ENCODE data around the gene PIH1D2.

PIH1D2 gene, protein sequence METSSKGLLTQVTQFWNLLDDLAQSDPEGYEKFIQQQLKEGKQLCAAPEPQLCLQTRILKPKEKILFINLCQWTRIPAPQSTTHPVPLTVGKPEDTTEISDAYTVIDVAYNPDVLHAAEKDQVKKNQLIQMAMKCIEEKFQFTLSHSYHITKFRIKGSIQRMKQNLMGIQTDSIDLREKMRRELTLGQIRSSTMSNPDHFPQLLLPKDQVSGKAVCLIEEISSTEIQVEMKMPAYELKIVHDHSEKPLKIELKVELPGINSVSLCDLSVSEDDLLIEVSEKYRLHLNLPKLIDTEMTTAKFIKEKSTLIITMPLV
- long read RNA-seq, result 0 reads

DNA sequence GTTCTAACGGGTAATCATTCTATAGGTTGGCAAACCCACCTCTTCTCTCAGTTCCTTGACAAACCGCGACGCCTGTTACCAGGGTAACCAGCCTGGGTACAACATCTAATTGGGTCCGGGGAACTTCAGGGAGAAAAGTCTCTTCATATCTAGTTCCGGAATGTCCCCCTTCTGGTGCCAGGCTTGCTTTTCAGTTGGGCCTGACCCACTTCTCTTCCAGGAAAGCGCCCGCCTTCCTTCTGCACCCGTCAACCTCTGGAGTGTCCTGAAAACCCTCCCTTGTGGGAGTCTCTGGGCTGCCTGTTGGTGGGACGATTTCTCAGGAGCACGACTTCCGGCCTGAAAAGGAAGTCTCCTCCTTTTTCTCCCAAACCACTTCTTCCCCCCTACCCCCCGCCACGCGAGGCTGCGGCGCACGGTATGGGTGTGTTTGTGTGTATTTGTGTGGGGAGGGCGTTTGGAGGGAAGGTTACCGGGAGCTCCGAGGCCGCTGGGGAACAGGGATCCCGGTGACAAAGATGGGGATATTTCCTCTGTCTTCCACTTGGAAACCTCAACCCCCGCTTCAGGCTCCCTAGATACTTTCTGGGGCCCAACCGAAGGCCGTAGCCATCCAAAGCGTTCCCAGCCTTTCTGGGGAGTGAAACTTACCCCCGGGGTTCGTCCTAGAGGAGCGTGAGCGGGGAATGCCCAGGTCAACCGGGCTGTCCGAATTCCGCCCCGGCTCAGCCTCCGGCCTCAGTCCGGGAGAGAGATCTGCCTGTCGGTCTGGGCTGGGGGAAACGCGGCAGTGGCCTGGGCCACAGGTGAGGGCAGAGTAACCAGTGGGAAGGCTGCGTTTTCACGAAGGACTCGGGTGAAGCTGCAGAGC is at the start of gene PIH1D2, which contains the start of gene NKAPD1:
Gene PIH1D2, minus strand, starts transcription at position 77 of the 871 bp plus-strand sequence. CDS start 843 bp downstream, outside the sequence.
Gene NKAPD1, plus strand, starts transcription at position 359 of the 871 bp plus-strand sequence. CDS start 1,276 bp downstream, outside the sequence.
- Histone ChIP-seq H3K4me3 (replicated peaks; ENCODE audit: insufficient read depth, low read length) (peak within 1 kb of the TSS; percentile 85), H3K27me3 (ENCODE audit: insufficient read depth, poor library complexity, severe bottlenecking) (no peaks in the 10 kb centered on the region), H3K27ac (replicated peaks) (peak within 1 kb of the TSS; percentile 98)
- DNase-seq (ENCODE audit: low read depth in 1 of 2, low spot score in 1 of 2), result peak; percentile 67 to 89
- TF ChIP-seq, protein P1, sequence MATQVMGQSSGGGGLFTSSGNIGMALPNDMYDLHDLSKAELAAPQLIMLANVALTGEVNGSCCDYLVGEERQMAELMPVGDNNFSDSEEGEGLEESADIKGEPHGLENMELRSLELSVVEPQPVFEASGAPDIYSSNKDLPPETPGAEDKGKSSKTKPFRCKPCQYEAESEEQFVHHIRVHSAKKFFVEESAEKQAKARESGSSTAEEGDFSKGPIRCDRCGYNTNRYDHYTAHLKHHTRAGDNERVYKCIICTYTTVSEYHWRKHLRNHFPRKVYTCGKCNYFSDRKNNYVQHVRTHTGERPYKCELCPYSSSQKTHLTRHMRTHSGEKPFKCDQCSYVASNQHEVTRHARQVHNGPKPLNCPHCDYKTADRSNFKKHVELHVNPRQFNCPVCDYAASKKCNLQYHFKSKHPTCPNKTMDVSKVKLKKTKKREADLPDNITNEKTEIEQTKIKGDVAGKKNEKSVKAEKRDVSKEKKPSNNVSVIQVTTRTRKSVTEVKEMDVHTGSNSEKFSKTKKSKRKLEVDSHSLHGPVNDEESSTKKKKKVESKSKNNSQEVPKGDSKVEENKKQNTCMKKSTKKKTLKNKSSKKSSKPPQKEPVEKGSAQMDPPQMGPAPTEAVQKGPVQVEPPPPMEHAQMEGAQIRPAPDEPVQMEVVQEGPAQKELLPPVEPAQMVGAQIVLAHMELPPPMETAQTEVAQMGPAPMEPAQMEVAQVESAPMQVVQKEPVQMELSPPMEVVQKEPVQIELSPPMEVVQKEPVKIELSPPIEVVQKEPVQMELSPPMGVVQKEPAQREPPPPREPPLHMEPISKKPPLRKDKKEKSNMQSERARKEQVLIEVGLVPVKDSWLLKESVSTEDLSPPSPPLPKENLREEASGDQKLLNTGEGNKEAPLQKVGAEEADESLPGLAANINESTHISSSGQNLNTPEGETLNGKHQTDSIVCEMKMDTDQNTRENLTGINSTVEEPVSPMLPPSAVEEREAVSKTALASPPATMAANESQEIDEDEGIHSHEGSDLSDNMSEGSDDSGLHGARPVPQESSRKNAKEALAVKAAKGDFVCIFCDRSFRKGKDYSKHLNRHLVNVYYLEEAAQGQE (IDR thresholded peaks at IDR 0.05; ENCODE audit: insufficient replicate concordance, low read depth), result no peak
- TF ChIP-seq SPI1 (IDR thresholded peaks at IDR 0.05; ENCODE audit: borderline replicate concordance, low read depth), result peak; percentile 38; the same call in 1 of the 2 replicates
- peak; percentile 61; the same call in 1 of the 2 replicates for TF ChIP-seq POLR2AphosphoS5 (IDR thresholded peaks at IDR 0.05; ENCODE audit: low read depth)
- TF ChIP-seq GABPA (IDR thresholded peaks at IDR 0.05; ENCODE audit: low read depth), result peak; percentile 98

DNA sequence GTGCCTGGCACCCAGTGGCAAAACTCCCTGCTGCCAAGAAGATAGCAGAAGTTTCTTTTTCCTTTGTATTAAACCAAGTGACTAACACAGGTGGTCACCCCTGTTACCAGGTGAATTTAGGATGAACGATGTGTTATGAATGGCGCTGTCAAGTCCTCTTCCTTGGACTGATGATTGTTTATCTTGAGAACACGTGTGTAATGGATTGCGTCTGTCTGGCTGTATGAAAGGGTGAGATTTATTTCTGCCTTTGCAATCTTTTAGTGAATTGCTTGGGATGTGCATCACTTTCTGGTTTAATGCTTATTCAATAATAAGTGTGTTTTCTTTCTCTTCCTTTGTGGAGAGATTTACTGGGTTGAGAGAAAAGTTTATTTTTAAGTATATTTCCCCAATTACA is 49.3 kb upstream of the PIH1D2 start:
- H3K27ac ChIP-seq (replicated peaks), result no peak overlapping the region
- no peaks in the 10 kb centered on the region for H3K27me3 ChIP-seq (ENCODE audit: insufficient read depth, poor library complexity, severe bottlenecking)
- DNase-seq (ENCODE audit: low read depth in 1 of 2, low spot score in 1 of 2), result no peak
- no peak overlapping the region for H3K4me3 ChIP-seq (replicated peaks; ENCODE audit: insufficient read depth, low read length)
- TF ChIP-seq, protein P2, sequence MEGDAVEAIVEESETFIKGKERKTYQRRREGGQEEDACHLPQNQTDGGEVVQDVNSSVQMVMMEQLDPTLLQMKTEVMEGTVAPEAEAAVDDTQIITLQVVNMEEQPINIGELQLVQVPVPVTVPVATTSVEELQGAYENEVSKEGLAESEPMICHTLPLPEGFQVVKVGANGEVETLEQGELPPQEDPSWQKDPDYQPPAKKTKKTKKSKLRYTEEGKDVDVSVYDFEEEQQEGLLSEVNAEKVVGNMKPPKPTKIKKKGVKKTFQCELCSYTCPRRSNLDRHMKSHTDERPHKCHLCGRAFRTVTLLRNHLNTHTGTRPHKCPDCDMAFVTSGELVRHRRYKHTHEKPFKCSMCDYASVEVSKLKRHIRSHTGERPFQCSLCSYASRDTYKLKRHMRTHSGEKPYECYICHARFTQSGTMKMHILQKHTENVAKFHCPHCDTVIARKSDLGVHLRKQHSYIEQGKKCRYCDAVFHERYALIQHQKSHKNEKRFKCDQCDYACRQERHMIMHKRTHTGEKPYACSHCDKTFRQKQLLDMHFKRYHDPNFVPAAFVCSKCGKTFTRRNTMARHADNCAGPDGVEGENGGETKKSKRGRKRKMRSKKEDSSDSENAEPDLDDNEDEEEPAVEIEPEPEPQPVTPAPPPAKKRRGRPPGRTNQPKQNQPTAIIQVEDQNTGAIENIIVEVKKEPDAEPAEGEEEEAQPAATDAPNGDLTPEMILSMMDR (IDR thresholded peaks at IDR 0.05; ENCODE audit: insufficient read depth, low read length), result no peak
- TF ChIP-seq SPI1 (IDR thresholded peaks at IDR 0.05; ENCODE audit: borderline replicate concordance, low read depth) (no peak), POLR2AphosphoS5 (IDR thresholded peaks at IDR 0.05; ENCODE audit: low read depth) (no peak), GABPA (IDR thresholded peaks at IDR 0.05; ENCODE audit: low read depth) (no peak)
- TF ChIP-seq, protein P1 (IDR thresholded peaks at IDR 0.05; ENCODE audit: insufficient replicate concordance, low read depth), result no peak

DNA sequence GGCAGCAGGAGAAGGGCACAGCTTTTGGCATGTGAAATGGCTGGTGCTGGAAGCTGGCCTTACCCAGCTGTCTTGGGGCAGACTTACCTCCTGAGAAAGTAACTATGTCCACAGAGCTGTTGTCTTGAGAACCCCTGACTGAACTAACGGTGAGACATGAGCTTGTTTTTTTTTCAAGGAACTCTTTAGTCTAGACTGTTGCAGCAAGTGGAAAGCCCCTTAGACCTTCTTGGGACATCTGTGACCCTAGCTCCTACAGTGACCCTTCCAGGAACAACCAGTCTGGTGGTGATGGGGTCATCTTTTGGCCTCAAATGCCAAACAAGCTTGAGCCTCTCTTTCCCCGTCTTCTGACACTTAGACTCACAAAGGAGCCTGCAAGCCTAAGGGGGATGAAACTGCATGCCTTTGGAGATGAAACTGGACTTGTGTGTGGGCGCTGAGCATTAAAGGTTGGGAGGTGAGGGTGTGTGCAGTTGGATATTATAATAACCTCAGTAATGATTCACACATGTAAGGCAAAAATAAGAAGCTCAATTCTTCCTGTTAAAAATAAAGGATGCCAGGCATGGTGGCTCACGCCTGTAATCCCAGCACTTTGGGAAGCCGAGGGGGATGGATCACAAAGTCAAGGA is 48.3 kb upstream of the PIH1D2 start:
- Histone ChIP-seq H3K27me3 (ENCODE audit: insufficient read depth, poor library complexity, severe bottlenecking) (no peaks in the 10 kb centered on the region), H3K27ac (replicated peaks) (no peak overlapping the region), H3K4me3 (replicated peaks; ENCODE audit: insufficient read depth, low read length) (no peak overlapping the region)
- no peak for DNase-seq (ENCODE audit: low read depth in 1 of 2, low spot score in 1 of 2)
- no peak for TF ChIP-seq SPI1 (IDR thresholded peaks at IDR 0.05; ENCODE audit: borderline replicate concordance, low read depth)

DNA sequence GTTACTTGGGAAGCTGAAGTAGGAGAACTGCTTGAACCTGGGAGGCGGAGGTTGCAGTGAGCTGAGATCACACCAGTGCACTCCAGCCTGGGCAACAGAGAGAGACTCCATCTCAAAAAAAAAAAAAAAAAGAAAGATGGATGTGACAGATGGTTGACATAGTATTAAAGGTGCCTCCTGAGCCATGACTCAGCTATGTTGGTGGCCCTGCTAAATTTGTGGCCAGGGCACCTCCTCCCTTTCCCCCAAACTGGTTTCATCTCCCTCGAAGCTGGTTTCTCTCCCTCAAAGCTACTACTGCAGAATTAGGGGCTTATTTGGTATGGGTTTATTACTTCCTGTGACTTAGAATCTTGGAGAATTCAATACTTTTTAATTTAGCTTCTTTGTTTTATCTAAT is 44.4 kb upstream of the PIH1D2 start:
- TF ChIP-seq GABPA (IDR thresholded peaks at IDR 0.05; ENCODE audit: low read depth), result no peak
- TF ChIP-seq, protein P1 (IDR thresholded peaks at IDR 0.05; ENCODE audit: insufficient replicate concordance, low read depth), result no peak
- TF ChIP-seq, protein P2 (IDR thresholded peaks at IDR 0.05; ENCODE audit: insufficient read depth, low read length), result no peak
- TF ChIP-seq SPI1 (IDR thresholded peaks at IDR 0.05; ENCODE audit: borderline replicate concordance, low read depth), result no peak
- no peak for TF ChIP-seq POLR2AphosphoS5 (IDR thresholded peaks at IDR 0.05; ENCODE audit: low read depth)
- H3K4me3 ChIP-seq (replicated peaks; ENCODE audit: insufficient read depth, low read length), result no peak overlapping the region

More for the DNA sequence above, 44.4 kb upstream of the PIH1D2 start:
- Histone ChIP-seq H3K27me3 (ENCODE audit: insufficient read depth, poor library complexity, severe bottlenecking) (no peaks in the 10 kb centered on the region), H3K27ac (replicated peaks) (no peak overlapping the region)
- no peak for DNase-seq (ENCODE audit: low read depth in 1 of 2, low spot score in 1 of 2)

Data from HL-60 (cell line).